Activated CD4-positive, alpha-beta T cell treated with anti-CD3 and anti-CD28 coated beads, Interleukin-10, Interleukin-2, amounts not matched to agents 100 ng/mL and 50 ng/mL, durations not matched to agents 16 hours and 8 hours (primary cell): Measurements from ENCODE around the gene LYRM4.

Source experiments
- DNase-seq: peaks from one replicate; pipeline ENCODE4 v3.0.0-alpha.2; 2020

LYRM4 gene

GRCh38 chr6:5260661-5261544 lies at the start of gene LYRM4, which contains the start of gene FARS2:
Gene LYRM4, minus strand, starts transcription at chr6:5260950. Its CDS starts 217 bp downstream, at chr6:5260733.
Gene FARS2, plus strand, starts transcription at chr6:5261513.
- peak; percentile 91 for DNase-seq

GRCh38 chr6:5308066-5308465 lies 47.3 kb upstream of the LYRM4 start:
- no peak for DNase-seq

- DNase-seq, result no peak
These were observed 46.3 kb upstream of the LYRM4 start for GRCh38 chr6:5307058-5307457.

- peak; percentile 44 for DNase-seq
These were observed 45.3 kb upstream of the LYRM4 start for GRCh38 chr6:5305968-5306626.

- no peak for DNase-seq
These were observed 42.9 kb upstream of the LYRM4 start for GRCh38 chr6:5303682-5304081.

- peak; percentile 86 for DNase-seq
These were observed 42.4 kb upstream of the LYRM4 start for GRCh38 chr6:5302995-5303622.

GRCh38 chr6:5302220-5302946 lies 41.6 kb upstream of the LYRM4 start:
- peak; percentile 95 for DNase-seq

- DNase-seq, result no peak
These were observed 39.5 kb upstream of the LYRM4 start for GRCh38 chr6:5300206-5300764.

- no peak for DNase-seq
These were observed 34.9 kb upstream of the LYRM4 start for GRCh38 chr6:5295623-5296022.

GRCh38 chr6:5294392-5295211 lies 33.9 kb upstream of the LYRM4 start:
- peak; percentile 51 for DNase-seq

- no peak for DNase-seq
These were observed 32.9 kb upstream of the LYRM4 start for GRCh38 chr6:5293692-5294091.

- DNase-seq, result no peak
These were observed 31.4 kb upstream of the LYRM4 start for GRCh38 chr6:5292154-5292553.

GRCh38 chr6:5290500-5290899 lies 29.8 kb upstream of the LYRM4 start:
- no peak for DNase-seq

GRCh38 chr6:5290097-5290496 lies 29.3 kb upstream of the LYRM4 start:
- no peak for DNase-seq

GRCh38 chr6:5287966-5288297 lies 27.2 kb upstream of the LYRM4 start:
- DNase-seq, result no peak

- peak; percentile 37 for DNase-seq
These were observed 26.6 kb upstream of the LYRM4 start for GRCh38 chr6:5287205-5287965.

- no peak for DNase-seq
These were observed 26.0 kb upstream of the LYRM4 start for GRCh38 chr6:5286780-5287179.

- no peak for DNase-seq
These were observed 24.8 kb upstream of the LYRM4 start for GRCh38 chr6:5285526-5285925.

GRCh38 chr6:5285081-5285480 lies 24.3 kb upstream of the LYRM4 start:
- DNase-seq, result no peak

GRCh38 chr6:5282191-5282623 lies 21.5 kb upstream of the LYRM4 start:
- DNase-seq, result no peak

GRCh38 chr6:5280920-5281319 lies 20.2 kb upstream of the LYRM4 start:
- peak; percentile 68 for DNase-seq
